CD4-positive, alpha-beta T cell treated with Interleukin-21 for 1 hour (primary cell): ENCODE measurements around the gene MOCS1.
"Not testable (repeated sequence)": the region's sequence is repeated elsewhere in the genome, so short reads cannot be mapped to it uniquely, and the experiment has no call there.

Source experiments
- DNase-seq: peaks from one replicate; pipeline ENCODE4 v3.0.0-alpha.2; 2020

The MOCS1 gene

DNA sequence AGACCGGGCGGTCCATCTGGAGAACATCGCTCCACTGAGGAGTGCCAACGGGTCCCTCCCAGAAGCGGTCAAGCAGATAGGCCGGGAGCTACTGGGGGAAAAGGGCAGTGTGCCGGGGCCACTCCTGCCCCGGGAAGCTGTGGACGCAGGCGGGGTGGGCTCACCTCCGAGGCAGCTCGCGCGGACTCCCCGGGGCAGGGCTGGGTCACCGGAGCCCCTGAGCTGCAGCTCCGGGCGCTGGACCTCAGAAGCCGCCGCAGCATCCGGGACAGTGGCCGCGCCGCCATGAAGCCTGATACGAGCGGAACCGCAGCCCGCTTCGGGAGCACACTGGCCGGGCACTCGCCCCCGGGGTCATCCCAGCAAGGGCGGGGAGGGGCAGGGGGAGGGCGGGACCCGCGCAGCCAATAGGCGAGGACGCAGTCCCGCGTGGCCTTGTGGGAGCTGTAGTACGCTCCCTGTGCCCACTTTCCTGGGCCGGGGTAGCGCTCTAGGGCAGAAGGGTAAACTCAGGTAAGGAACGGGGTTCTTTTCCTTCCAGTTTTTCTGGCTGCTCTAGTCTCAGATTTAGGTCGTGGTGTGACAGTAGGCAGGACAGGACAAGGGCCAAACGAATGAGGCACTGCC lies at the start of gene MOCS1:
Gene MOCS1 (minus strand): TSS at position 332 of the 627 bp plus-strand sequence. CDS start 45 bp downstream, at position 287.
- DNase-seq = peak; percentile 15

- no peak for DNase-seq
These were observed 49.8 kb upstream of the MOCS1 start for GRCh38 chr6:39984051-39984450.

DNA sequence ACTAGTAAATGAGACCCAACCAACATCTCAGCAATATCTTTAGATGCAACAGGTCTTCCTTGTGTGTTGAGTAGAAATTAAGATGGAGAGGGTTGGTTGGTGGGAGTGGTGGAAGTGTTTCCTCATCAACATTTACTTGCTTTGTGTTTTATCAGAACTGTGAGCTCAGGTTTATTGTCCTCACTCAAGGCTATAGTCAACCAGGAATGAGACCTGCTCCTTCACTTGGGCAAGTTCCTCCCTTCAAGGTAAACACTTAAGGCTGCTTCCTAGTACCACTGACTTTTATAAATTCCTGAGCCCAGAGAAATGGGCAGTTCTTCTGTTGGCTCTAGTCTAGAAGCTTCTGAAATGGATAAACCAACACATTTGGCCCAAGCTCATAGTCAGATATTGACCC lies 48.9 kb upstream of the MOCS1 start:
- DNase-seq = no peak

DNA sequence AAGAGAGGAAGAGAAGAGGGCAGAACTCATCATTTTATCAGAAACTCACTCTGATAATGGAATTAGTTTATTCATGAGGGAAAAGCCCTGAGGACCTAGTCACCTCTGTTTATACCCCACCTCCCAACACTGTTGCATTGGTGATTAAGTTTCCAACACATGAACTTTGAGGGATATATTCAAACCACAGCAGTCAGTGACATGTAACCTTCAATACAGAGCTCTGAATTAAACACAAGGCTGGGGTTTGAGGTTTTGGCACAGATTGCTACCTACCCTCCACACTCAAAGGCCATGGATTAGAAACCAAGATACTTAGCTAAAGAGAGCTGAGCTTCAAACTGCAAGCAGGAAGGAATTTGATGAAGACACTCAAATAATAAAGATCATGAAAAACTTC lies 48.5 kb upstream of the MOCS1 start:
- DNase-seq = no peak

DNA sequence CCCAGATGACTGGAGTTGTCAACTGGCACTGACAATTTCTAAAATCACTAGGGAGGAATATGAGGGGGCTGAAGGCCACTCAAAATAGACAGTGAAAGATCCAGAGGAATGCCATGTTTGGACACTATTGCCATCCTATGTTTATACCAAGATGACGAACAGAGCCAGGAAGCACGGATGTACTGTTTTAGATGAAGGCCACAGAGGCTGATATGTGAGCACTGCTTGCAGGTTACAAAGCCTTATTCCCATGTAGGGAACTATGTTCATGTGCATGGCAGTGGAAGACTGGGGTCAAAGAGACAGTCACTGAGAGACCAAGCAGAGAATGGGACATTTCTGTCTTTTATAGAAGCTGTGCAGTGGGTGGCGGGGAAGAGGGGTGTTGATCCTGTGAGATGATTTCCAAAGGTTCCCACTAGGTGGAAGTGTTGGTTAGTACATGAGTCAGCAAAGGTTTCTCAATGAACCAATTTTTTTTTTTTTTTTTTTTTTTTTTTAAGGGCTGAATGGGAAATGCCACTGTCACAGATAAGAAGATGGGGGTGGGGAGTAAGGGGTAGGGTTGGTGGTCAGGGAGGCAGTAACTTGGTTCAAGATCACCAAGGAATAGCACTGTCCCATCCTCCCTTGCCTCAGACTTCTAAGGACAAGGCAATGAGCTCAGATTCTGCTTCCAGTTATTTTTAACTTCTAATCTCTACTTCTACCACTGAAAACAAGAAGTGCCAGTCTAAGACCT lies 46.7 kb upstream of the MOCS1 start:
- peak; percentile 16 for DNase-seq

- no peak for DNase-seq
These were observed 45.4 kb upstream of the MOCS1 start for GRCh38 chr6:39979461-39980328.

GRCh38 chr6:39978240-39978639 lies 44.0 kb upstream of the MOCS1 start:
- DNase-seq = no peak

GRCh38 chr6:39973661-39974060 lies 39.4 kb upstream of the MOCS1 start:
- no peak for DNase-seq

DNA sequence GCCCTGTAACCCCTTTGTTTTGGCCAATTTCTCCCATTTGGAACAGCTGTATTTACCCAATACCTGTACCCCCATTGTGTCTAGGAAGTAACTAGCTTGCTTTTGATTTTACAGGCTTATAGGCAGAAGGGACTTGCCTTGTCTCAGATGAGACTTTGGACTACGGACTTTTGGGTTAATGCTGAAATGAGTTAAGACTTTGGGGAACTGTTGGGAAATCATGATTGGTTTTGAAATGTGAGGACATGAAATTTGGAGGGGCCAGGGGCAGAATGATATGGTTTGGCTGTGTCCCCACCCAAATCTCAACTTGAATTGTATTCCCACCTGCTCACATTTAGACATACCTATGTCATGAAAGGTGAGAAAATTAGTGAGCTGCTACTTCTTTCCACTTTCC lies 38.5 kb upstream of the MOCS1 start:
- DNase-seq = not testable (repeated sequence)

DNA sequence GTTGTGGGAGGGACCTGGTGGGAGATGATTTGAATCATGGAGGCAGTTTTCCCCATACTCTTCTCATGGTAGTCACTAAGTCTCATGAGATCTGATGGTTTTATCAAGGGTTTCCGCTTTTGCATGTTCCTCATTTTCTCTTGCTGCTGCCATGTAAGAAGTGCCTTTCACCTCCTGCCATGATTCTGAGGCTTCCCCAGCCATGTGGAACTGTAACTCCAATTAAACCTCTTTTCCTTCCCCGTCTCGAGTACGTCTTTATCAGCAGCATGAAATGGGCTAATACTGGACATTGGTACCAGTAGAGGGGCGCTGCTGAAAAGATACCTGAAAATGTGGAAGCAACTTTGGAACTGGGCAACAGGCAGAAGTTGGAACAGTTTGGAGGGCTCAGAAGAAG lies 36.9 kb upstream of the MOCS1 start:
- DNase-seq = not testable (repeated sequence)

DNA sequence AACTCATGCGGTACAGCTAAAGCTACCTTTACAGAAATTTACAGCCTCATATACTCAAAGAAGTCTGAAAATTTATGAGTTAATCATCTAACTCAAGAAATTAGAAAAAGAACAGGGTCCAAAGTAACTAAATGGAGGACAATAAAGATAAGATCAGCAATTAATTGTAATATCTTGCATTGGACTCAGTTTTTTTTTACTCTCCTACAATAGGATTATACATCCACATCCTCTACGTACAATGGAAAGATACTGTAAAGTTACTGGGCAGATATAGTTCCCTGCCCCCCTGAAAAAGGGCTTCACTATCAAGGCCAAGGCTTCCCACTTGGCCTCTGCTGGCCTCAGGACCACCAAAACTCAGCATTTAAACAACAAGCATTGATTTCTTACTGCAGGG lies 31.5 kb upstream of the MOCS1 start:
- no peak for DNase-seq

- no peak for DNase-seq
These were observed 30.3 kb upstream of the MOCS1 start for GRCh38 chr6:39964530-39964929.

- no peak for DNase-seq
These were observed 29.8 kb upstream of the MOCS1 start for GRCh38 chr6:39964094-39964493.

DNA sequence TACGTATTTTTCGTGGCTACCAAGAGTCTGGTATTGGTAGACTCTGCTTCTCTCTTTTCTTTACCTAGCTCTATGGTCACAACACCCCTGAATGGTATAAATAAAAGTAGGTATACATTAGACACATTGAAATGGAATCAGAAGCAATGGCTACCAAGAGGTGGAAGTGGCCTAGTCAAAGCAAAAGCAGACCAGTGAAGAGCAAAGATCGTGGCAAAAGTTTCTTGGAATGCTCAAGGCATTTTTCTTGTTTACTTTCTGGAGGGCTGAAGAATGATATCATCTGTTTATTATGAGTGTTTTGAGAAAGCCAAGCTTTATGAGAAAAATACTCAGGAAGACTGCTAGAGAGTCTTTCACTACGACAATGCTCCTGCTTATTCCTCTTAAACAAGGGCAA lies 28.6 kb upstream of the MOCS1 start:
- DNase-seq = no peak

DNA sequence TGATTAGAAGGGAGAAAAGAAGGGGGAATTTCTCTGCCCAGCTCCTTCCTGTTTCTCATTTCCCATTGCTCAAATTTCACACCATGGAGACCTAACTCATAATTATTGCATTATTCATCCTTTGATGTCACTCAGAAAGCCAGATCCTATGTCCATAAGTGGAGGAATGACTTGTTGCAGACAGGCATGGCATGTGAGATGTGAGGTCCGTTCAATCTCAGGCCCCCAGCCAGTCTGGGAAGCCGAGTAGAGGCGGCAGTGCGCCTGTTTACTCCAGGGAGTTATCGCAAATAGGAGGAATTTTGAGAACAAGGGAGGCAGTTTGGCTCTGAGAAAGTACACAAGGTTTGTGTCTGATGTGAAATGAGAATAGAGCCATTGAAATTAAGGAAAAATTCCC lies 26.9 kb upstream of the MOCS1 start:
- no peak for DNase-seq

DNA sequence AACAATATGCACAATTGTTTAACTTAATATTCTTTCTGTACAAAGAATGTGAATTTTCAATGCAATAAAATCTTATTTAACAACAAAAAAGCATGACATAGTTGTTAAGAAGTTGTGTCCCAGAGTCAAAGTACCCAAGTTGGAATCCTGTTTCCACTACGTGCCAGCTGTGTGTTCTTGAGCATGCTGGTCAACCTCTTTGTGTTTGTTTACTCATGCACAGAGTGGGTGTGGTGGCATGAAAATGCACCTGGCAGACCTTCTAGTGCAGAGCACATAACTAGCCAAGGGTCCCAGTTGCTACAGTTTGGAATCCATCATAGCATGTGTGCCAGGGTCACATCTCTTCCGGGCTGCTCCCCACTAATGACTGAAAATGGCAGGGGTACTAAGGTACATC lies 24.7 kb upstream of the MOCS1 start:
- no peak for DNase-seq

GRCh38 chr6:39956936-39957335 lies 22.7 kb upstream of the MOCS1 start:
- DNase-seq = no peak

DNA sequence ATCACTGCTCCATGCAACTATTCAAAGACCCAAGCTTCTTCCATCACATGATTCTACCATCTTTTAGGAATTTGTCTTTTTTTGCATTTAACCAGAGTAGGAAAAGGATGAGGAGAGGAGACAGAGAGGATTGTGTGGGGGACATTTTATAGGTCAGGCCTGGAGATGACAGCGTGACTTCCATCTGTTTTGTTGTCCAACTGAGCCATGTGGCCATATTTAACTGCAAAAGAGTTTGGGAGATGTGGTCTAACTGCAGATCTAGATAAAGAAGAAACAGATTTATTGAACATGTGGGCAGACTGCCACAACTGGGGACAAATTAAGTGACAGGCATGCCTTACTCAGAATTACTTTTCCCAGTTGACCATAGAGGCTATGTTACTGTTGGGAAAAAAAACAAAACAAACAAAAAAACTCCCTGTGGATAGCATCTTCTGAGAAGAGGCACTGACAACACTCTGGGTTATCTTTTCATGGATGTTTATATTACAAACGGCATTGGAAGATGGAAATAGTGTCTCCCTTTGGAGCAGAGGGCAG lies 18.9 kb upstream of the MOCS1 start:
- DNase-seq = no peak

DNA sequence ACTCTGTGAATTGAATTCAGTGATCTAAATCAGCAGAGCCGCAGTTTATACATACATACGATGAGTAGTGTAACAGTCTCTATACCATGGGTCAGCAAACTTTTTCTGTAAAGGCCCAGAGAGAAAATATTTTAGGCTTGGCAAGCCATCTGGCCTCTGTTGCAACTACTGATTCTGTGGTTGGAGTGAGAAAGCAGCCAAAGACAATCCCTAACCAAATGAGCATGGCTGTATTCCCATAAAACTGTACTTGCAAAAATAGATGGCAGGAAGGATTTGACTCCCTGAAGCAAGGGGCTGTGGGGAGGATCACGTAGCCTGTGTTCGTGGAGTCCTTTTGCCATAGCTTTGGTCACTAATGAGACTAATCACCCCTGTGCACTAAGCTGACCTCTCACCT lies 17.9 kb upstream of the MOCS1 start:
- no peak for DNase-seq

- no peak for DNase-seq
These were observed 17.5 kb upstream of the MOCS1 start for GRCh38 chr6:39951716-39952115.

- DNase-seq = no peak
These were observed 16.9 kb upstream of the MOCS1 start for GRCh38 chr6:39951191-39951590.

DNA sequence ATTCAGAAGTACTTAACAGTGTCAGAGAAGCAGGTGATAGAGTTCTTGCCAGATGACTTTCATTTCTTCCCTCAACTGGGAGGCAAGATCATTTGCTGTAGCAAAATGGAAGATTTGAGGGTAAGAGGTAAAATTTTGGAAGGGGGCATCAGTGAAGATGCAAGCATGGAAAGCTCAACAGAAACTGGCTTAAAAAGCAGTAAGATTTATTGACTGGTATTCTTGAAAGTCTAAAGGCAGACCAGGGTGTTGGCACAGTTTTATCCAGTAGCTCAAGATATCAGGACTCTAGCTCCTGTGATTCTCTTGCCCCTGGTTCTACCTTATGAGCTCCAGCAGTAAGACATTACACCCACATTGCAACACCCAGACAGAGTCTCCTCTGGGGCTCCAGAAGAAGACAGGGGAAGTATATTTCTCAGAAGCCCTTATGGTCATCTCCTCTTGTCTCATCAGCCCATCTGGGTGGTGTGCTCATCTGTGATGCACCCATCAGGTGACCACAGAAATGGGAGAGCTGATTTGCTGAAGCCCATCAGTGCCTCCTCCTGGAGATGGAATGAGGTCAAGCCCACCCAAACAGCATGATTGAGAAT lies 16.0 kb upstream of the MOCS1 start:
- DNase-seq = no peak

DNA sequence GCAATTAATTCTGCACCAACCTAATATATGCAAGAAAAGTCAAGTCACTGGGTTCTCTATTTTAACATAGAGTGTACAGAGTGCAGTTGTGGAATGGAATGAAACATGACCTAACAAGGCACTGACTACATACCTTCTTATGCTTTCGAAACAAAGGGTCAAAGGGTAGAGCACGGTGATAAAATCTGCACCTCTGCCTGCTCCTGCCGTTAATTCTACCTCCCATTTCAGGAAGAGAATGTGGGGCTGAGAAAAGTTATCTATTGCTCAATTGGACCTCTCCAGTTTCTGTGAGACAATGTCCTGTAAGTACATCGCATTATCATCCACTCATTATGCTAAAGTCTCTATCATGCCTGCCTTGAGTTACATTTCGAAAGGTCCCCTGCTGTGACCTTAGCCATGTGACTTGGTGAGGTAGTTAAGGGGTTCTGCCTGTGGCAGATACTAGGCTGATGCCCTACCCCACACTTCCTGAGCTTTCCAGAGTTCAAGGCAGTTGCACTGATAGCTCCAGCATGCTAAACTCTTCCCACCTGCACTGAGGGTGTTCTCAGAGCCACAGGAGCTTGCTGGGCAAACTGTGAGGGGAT lies 14.0 kb upstream of the MOCS1 start:
- DNase-seq = no peak
